Type B pancreatic cell (in vitro differentiated cells): Measurements from ENCODE around the gene SETD9. TPM values are rescaled to one million over a fixed set of nuclear protein-coding genes. Genes with fewer than 3 reads are reported as not detected.

Experiments
- DNase-seq: peaks from one replicate; pipeline ENCODE4 v3.0.0; 2021; ENCODE audit warnings: mixed read lengths; ENCODE audit not compliant: unreplicated experiment; ENCODE audit errors: extremely low spot score
- H3K27ac Mint-ChIP-seq: 2 replicates; pipeline ENCODE4 v1.8.0; 2021; ENCODE audit warnings: mild to moderate bottlenecking, mixed read lengths
- H3K27me3 Mint-ChIP-seq: 2 replicates; pipeline ENCODE4 v1.8.0; 2021; ENCODE audit warnings: mixed read lengths
- H3K36me3 Mint-ChIP-seq: 2 replicates; pipeline ENCODE4 v1.8.0; 2021; ENCODE audit warnings: mixed read lengths
- H3K4me1 Mint-ChIP-seq: one replicate; pipeline ENCODE4 v1.8.0; 2021; ENCODE audit warnings: mixed read lengths; ENCODE audit not compliant: unreplicated experiment
- H3K4me3 Mint-ChIP-seq: 2 replicates; pipeline ENCODE4 v1.8.0; 2021; ENCODE audit warnings: mild to moderate bottlenecking, mixed read lengths
- H3K9me3 Mint-ChIP-seq: 2 replicates; pipeline ENCODE4 v1.8.0; 2021; ENCODE audit warnings: mixed read lengths
- total RNA-seq: library from RNA; stranded (reverse); gene quantifications from 2 replicates; pipeline ENCODE4 v1.2.1, GENCODE V29; 2021; ENCODE audit warnings: low replicate concordance
- TF ChIP-seq, protein P1 (sequence below): fragments of 200-600 bp; sonication (generic); conservative IDR thresholded peaks from 2 replicates; pipeline ENCODE4 v1.5.0; 2021; ENCODE audit warnings: antibody characterized with exemption, mild to moderate bottlenecking

Gene SETD9
- total RNA-seq, 1 donor from 2014 or later, result 15.4 TPM

DNA sequence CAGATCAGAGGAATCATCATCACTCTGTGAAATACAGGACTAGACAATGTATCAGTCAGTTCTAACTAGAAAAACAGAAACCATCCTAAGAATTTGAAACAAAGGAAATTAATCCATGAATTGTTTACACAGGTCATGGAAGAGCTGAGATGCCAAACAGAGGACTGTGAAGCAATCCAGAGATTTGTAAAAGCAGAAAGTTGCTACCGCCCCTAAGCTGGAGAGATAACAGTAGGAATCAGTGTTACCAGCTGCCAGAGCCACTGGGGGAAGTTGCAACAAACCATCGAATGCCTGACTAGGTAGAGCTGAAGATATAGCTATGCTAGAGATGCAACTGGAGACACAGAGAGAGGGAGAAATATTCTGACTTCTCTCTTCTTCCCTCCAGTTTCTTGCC lies 52.9 kb downstream of the SETD9 start:
- no peaks in the 10 kb centered on the region for H3K9me3 Mint-ChIP-seq
- no peak overlapping the region for H3K4me3 Mint-ChIP-seq
- H3K27ac Mint-ChIP-seq, result no peak overlapping the region
- no peaks in the 10 kb centered on the region for H3K36me3 Mint-ChIP-seq
- no peak for DNase-seq
- H3K27me3 Mint-ChIP-seq, result peaks cover 39% of the 10 kb centered on the region
- no peaks in the 10 kb centered on the region for H3K4me1 Mint-ChIP-seq
- TF ChIP-seq, protein P1, sequence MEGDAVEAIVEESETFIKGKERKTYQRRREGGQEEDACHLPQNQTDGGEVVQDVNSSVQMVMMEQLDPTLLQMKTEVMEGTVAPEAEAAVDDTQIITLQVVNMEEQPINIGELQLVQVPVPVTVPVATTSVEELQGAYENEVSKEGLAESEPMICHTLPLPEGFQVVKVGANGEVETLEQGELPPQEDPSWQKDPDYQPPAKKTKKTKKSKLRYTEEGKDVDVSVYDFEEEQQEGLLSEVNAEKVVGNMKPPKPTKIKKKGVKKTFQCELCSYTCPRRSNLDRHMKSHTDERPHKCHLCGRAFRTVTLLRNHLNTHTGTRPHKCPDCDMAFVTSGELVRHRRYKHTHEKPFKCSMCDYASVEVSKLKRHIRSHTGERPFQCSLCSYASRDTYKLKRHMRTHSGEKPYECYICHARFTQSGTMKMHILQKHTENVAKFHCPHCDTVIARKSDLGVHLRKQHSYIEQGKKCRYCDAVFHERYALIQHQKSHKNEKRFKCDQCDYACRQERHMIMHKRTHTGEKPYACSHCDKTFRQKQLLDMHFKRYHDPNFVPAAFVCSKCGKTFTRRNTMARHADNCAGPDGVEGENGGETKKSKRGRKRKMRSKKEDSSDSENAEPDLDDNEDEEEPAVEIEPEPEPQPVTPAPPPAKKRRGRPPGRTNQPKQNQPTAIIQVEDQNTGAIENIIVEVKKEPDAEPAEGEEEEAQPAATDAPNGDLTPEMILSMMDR, result no peak

DNA sequence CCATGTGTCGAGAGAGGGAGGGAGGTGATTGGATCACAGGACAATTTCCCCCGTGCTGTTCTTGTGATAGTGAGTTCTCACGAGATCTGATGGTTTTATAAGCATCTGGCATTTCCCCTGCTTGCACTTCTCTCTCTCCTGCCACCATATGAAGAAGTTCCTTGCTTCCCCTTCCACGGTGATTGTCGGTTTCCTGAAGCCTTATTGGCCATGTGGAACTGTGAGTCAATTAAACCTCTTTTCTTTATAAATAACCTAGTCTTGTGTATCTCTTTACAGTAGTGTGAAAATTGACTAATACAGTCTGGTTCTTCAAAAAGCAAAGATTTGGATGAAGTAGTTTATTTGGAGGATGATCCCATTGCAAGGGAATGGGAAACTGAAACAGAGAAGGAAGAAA lies 53.9 kb downstream of the SETD9 start:
- peaks cover 35% of the 10 kb centered on the region for H3K27me3 Mint-ChIP-seq
- no peaks in the 10 kb centered on the region for H3K36me3 Mint-ChIP-seq
- no peaks in the 10 kb centered on the region for H3K9me3 Mint-ChIP-seq

DNA sequence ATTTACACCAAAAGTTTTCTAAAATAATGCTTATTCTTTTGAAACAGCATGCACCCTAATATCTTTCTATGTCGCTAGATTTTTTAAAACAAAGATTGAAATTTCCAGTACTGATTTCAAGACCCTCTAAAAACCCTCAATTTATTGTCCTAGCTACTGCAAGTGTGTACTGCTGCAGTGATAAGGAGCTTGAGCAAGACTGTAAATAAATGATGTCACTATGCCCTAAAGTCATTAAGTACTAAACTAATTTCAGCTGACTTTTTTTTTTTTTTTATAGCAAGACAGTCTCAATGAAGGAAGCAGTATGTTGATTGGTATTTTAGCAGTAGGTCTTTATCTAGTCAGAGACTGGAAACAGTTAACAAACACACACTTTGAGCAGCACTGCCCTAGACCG lies 54.8 kb downstream of the SETD9 start:
- Mint-ChIP-seq H3K36me3 (no peaks in the 10 kb centered on the region), H3K27me3 (peaks cover 28% of the 10 kb centered on the region), H3K27ac (no peak overlapping the region), H3K4me1 (no peaks in the 10 kb centered on the region), H3K4me3 (no peak overlapping the region), H3K9me3 (no peaks in the 10 kb centered on the region)
- DNase-seq, result no peak
- TF ChIP-seq, protein P1, result no peak

More for the DNA sequence above, 53.9 kb downstream of the SETD9 start:
- TF ChIP-seq, protein P1, result no peak
- Mint-ChIP-seq H3K4me3 (no peak overlapping the region), H3K4me1 (no peaks in the 10 kb centered on the region), H3K27ac (no peak overlapping the region)
- no peak for DNase-seq

Other genes with a start within 250 kb of the SETD9 start
- 40.9 and 48.4 TPM in 2 replicates for gene MAP3K1, start 94.0 kb upstream of the SETD9 start, total RNA-seq
- gene MIER3, start 42.5 kb downstream of the SETD9 start, total RNA-seq, result 30.1 and 43.1 TPM in 2 replicates